Measurements from ENCODE around the gene GSTM4. TPM values are rescaled to one million over a fixed set of nuclear protein-coding genes. Genes with fewer than 3 reads are reported as not detected.

The GSTM4 gene
- total RNA-seq, 2 experiments from 2014 or later = 17.0 to 18.5 TPM

DNA sequence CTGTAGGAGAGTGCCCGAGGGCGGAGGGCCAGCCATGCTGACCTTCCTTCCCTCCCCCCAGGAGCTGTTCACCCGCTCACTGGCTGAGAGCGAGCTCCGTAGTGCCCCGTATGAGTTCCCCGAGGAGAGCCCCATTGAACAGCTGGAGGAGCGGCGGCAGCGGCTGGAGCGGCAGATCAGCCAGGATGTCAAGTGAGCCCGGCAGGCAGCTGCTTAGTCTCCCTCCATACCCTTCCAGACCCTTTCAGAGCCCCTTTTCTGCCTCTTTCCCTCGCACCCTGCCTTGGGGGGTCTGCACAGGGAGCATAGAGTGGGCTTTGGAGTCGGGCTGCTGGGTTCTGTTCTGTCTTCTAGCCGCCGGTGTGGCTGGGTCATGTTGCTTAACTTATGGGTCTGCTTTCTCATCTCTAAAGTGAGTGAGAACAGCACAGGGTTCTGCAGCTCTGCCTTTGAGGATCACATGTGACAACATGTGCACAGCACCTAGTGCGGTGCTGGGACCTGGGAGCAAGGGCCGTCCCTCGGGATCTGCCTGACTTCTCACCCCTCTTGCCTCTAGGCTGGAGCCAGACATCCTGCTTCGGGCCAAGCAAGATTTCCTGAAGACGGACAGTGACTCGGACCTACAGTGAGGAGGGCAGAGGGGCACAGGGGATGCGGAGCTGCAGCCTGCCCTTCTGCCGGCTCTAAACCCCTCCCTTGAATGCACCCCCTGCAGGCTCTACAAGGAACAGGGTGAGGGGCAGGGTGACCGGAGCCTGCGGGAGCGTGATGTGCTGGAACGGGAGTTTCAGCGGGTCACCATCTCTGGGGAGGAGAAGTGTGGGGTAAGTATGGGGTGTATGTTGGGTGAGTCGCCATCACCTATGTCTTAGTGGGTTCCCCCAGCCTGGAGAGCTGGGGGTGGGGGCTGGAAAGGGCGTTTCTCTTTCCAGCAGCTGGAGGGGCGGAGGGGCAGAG, 30.0 kb upstream of the GSTM4 start:
- H3K36me3 Mint-ChIP-seq (ENCODE audit: low read depth) = peaks cover 43% of the 10 kb centered on the region
- POLR2A ChIA-PET = interaction anchor here (0.6 to 1.6 kb wide), 3 partner anchors 78 to 450 kb away, joined by 3 to 5 read pairs (median 4); partner anchors contain the start of gene GNAI3
- H3K4me3 Mint-ChIP-seq = no peak overlapping the region

DNA sequence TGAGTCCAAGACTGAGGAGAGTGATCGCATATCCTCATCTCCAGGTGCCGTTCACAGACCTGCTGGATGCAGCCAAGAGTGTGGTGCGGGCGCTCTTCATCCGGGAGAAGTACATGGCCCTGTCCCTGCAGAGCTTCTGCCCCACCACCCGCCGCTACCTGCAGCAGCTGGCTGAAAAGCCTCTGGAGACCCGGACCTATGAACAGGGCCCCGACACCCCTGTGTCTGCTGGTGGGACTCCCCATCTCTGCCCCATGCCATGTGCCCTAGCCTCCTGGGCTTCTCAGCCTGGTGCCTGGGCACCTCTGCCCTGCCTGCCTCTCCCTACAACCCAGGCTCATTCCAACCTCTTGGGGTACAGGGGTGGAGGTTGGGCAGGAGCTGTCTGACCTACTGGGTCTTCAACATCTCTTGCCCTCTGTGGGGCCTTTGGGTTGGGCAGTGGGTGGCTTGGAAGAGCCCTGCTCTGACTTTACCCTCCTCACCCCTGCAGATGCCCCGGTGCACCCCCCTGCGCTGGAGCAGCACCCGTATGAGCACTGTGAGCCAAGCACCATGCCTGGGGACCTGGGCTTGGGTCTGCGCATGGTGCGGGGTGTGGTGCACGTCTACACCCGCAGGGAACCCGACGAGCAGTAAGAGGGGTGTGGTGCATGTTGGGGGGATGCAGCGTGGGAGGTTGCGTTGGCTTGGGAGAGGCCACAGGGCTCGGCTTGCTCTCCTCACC, 29.1 kb upstream of the GSTM4 start:
- POLR2A ChIA-PET = interaction anchor here (1.6 kb wide), 1 partner anchor 81 kb away, joined by 4 read pairs; no protein-coding TSS in a partner anchor
- no peak overlapping the region for H3K27ac Mint-ChIP-seq

More for the DNA sequence above, 30.0 kb upstream of the GSTM4 start:
- CTCF ChIA-PET = interaction anchor here (0.6 to 11.1 kb wide), 5 partner anchors 13 to 150 kb away, joined by 3 to 129 read pairs (median 4); no protein-coding TSS in a partner anchor
- H3K4me1 Mint-ChIP-seq (ENCODE audit: low read depth) = peaks cover 44% of the 10 kb centered on the region
- no peak for ATAC-seq
- H3K27ac Mint-ChIP-seq = peak overlapping the region; percentile 62
- DNase-seq = peak; percentile 16
- no peaks in the 10 kb centered on the region for H3K27me3 Mint-ChIP-seq (ENCODE audit: low read depth)
- no peaks in the 10 kb centered on the region for H3K9me3 Mint-ChIP-seq (ENCODE audit: insufficient read depth)

DNA sequence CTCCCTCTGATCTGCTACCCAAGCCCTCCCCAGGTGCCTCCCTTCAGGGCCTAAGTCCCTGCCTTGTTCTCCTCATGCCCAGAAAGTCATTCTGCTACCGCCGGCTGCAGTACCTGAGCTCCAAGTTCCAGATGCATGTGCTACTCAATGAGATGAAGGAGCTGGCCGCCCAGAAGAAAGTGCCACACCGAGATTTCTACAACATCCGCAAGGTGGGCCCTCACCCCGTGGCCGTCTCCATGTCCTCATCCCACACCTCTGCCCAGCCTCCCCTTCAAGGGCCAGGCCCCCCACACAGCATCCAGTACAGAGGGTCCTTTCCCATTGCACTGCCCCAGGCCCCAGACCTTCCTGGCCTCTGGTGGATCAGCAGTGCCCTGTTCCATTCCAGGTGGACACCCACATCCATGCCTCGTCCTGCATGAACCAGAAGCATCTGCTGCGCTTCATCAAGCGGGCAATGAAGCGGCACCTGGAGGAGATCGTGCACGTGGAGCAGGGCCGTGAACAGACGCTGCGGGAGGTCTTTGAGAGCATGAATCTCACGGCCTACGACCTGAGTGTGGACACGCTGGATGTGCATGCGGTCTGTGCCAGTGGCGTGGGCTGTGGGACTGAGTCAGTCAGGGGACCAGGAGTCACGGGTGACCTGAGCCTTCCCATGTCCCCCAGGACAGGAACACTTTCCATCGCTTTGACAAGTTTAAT, 28.1 kb upstream of the GSTM4 start:
- ATAC-seq (no peak), DNase-seq (no peak)
- H3K36me3 Mint-ChIP-seq (ENCODE audit: low read depth) = peaks cover 48% of the 10 kb centered on the region
- ChIA-PET POLR2A (interaction anchor here (0.7 to 3.9 kb wide), 3 partner anchors 79 to 357 kb away, joined by 3 to 22 read pairs (median 4); partner anchors contain the start of genes AHCYL1 and GNAI3), CTCF (interaction anchor here (1.8 to 11.1 kb wide), 3 partner anchors 11 to 86 kb away, joined by 7 to 129 read pairs (median 9); no protein-coding TSS in a partner anchor)
- H3K4me3 Mint-ChIP-seq = no peak overlapping the region
- H3K9me3 Mint-ChIP-seq (ENCODE audit: insufficient read depth) = no peaks in the 10 kb centered on the region
- H3K27ac Mint-ChIP-seq = peak overlapping the region; percentile 13
- H3K4me1 Mint-ChIP-seq (ENCODE audit: low read depth) = peaks cover 31% of the 10 kb centered on the region
- no peaks in the 10 kb centered on the region for H3K27me3 Mint-ChIP-seq (ENCODE audit: low read depth)

More for the DNA sequence above, 29.1 kb upstream of the GSTM4 start:
- CTCF ChIA-PET = interaction anchor here (1.4 to 11.1 kb wide), 4 partner anchors 12 to 94 kb away, joined by 4 to 129 read pairs (median 18); no protein-coding TSS in a partner anchor
- peaks cover 50% of the 10 kb centered on the region for H3K36me3 Mint-ChIP-seq (ENCODE audit: low read depth)
- H3K4me1 Mint-ChIP-seq (ENCODE audit: low read depth) = peaks cover 41% of the 10 kb centered on the region
- ATAC-seq (no peak), DNase-seq (peak; percentile 17)
- no peaks in the 10 kb centered on the region for H3K27me3 Mint-ChIP-seq (ENCODE audit: low read depth)
- H3K9me3 Mint-ChIP-seq (ENCODE audit: insufficient read depth) = no peaks in the 10 kb centered on the region
- H3K4me3 Mint-ChIP-seq = no peak overlapping the region

DNA sequence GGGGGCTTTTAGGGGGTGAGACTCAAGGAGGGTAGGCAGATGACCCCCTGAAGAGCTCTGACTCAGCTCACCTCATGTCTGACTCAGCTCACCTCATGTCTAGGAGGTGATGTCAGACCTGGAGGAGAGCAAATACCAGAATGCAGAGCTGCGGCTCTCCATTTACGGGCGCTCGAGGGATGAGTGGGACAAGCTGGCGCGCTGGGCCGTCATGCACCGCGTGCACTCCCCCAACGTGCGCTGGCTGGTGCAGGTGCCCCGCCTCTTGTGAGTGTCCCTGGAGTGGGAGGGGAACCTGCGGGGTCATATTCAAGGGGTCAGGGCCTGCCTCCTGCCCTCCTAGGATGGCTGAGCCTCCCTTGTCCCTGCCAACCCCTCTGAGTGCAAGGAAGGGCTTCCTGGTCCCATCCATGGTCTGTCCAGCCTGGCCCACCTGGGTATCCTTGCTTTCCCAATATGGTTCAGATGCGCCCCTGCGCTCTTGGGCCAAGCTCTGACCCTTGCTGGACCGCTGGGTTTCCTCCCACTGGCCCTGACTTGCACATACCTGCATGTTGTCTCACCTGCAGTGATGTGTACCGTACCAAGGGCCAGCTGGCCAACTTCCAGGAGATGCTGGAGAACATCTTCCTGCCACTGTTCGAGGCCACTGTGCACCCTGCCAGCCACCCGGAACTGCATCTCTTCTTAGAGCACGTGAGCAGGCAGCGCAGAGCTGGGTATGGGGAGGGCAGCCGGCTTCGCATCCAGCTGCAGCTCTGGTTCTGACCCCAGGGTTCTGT, 27.2 kb upstream of the GSTM4 start:
- POLR2A ChIA-PET = interaction anchor here (0.6 to 3.9 kb wide), 2 partner anchors 8 to 80 kb away, joined by 3 to 22 read pairs; partner anchors contain the start of gene GNAI3
- no peak for ATAC-seq

DNA sequence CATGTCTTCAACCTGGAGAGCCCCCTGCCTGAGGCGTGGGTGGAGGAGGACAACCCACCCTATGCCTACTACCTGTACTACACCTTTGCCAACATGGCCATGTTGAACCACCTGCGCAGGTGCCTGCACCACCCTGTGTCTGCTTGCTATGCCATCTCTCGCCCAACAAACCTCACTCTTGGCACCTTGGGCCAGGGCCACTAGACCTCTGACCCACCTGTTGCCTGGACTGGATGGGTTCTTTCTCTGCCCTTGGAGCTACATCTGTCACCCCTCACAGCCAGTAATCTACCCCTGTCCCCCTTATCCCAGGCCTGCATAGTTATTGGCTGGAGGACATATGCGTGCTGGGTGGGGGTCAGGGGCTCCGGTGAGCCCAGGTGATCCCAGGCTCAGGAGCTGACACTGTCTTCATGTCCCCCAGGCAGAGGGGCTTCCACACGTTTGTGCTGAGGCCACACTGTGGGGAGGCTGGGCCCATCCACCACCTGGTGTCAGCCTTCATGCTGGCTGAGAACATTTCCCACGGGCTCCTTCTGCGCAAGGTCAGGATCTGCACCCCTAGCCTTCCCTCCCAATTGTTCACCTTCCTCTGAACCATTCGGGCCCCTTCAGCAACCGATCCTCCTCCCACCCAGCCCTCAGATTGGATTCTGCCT, 26.4 kb upstream of the GSTM4 start:
- POLR2A ChIA-PET = interaction anchor here (0.6 to 3.9 kb wide), 2 partner anchors 9 to 81 kb away, joined by 3 to 22 read pairs; partner anchors contain the start of gene GNAI3
- CTCF ChIA-PET = interaction anchor here (0.7 to 11.1 kb wide), 13 partner anchors 9 to 355 kb away, joined by 3 to 129 read pairs (median 7); partner anchors contain the start of genes AHCYL1, AMPD2, GNAI3 and GNAT2
- H3K27me3 Mint-ChIP-seq (ENCODE audit: low read depth) = no peaks in the 10 kb centered on the region
- ATAC-seq = no peak
- DNase-seq = no peak
- H3K4me1 Mint-ChIP-seq (ENCODE audit: low read depth) = peaks cover 18% of the 10 kb centered on the region
- no peak overlapping the region for H3K4me3 Mint-ChIP-seq
- no peaks in the 10 kb centered on the region for H3K9me3 Mint-ChIP-seq (ENCODE audit: insufficient read depth)
- H3K27ac Mint-ChIP-seq = no peak overlapping the region
- H3K36me3 Mint-ChIP-seq (ENCODE audit: low read depth) = peaks cover 47% of the 10 kb centered on the region

More for the DNA sequence above, 27.2 kb upstream of the GSTM4 start:
- Mint-ChIP-seq H3K27me3 (ENCODE audit: low read depth) (no peaks in the 10 kb centered on the region), H3K4me3 (no peak overlapping the region), H3K9me3 (ENCODE audit: insufficient read depth) (no peaks in the 10 kb centered on the region), H3K4me1 (ENCODE audit: low read depth) (peaks cover 23% of the 10 kb centered on the region), H3K27ac (no peak overlapping the region), H3K36me3 (ENCODE audit: low read depth) (peaks cover 47% of the 10 kb centered on the region)
- CTCF ChIA-PET = interaction anchor here (1.8 to 11.1 kb wide), 7 partner anchors 10 to 90 kb away, joined by 5 to 129 read pairs (median 9); partner anchors contain the start of gene GNAI3
- no peak for DNase-seq

DNA sequence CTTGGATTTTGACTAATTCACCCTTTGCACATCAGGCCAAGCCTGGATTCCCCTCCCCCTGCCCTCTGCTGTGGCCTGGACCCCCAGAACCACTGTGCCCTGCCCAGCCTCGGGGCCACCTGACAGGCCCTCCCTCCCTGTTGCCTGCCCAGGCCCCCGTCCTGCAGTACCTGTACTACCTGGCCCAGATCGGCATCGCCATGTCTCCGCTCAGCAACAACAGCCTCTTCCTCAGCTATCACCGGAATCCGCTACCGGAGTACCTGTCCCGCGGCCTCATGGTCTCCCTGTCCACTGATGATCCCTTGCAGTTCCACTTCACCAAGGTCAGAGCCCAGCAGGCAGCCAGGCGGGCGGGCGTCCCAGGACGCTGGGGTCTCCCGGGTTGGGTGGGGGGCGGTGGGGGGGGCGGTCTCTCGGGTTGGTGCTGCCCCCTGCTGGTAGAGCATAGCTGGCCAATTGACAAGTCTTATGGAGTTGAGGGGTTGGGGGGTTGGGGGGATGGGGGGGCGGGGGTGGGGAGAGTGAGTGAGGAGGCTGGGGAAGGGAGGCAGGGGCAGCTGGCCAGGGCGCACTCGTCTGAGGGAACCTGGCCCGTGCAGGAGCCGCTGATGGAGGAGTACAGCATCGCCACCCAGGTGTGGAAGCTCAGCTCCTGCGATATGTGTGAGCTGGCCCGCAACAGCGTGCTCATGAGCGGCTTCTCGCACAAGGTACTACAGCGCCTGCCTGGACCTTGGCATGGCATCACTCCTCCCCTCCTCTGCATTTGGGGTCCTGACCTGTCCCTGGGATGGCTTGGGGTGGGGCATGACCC, 25.6 kb upstream of the GSTM4 start:
- Mint-ChIP-seq H3K27me3 (ENCODE audit: low read depth) (no peaks in the 10 kb centered on the region), H3K36me3 (ENCODE audit: low read depth) (peaks cover 45% of the 10 kb centered on the region), H3K27ac (no peak overlapping the region), H3K9me3 (ENCODE audit: insufficient read depth) (no peaks in the 10 kb centered on the region), H3K4me1 (ENCODE audit: low read depth) (peaks cover 20% of the 10 kb centered on the region), H3K4me3 (no peak overlapping the region)
- ChIA-PET POLR2A (interaction anchor here (3.9 kb wide), 1 partner anchor 82 kb away, joined by 22 read pairs; the partner anchor contains the start of gene GNAI3), CTCF (interaction anchor here (0.7 to 11.1 kb wide), 22 partner anchors 9 to 354 kb away, joined by 3 to 129 read pairs (median 4); partner anchors contain the start of genes AHCYL1, AMPD2, GNAI3 and GNAT2)
- no peak for ATAC-seq
- DNase-seq = no peak

DNA sequence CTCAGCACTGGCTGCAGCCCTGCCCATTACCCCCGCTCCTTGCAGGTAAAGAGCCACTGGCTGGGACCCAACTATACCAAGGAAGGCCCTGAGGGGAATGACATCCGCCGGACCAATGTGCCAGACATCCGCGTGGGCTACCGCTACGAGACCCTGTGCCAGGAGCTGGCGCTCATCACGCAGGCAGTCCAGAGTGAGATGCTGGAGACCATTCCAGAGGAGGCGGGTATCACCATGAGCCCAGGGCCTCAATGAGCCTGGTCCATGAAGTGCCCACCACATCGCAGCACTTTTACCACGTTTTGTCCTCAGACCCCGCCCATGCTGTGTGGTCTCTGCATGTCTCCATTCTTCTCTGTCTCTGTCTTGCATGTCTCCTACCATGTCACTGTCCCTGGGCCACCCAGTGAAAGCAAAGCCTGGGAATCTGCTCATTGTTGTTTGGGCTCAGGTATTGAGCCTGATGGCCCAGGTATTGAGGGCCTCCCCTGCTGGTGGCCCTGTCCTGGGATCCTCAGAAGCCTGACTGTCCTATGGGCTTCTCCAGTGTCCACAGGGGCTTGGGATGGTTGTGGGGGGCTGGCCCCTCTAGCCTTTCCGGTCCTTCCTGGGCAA, 24.9 kb upstream of the GSTM4 start:
- ChIA-PET CTCF (interaction anchor here (0.7 to 11.1 kb wide), 18 partner anchors 8 to 354 kb away, joined by 3 to 129 read pairs (median 4); partner anchors contain the start of genes AHCYL1, AMPD2, GNAI3 and GNAT2), POLR2A (interaction anchor here (3.9 kb wide), 1 partner anchor 82 kb away, joined by 22 read pairs; the partner anchor contains the start of gene GNAI3)
- no peak for ATAC-seq
- peaks cover 19% of the 10 kb centered on the region for H3K4me1 Mint-ChIP-seq (ENCODE audit: low read depth)
- peak; percentile 17 for DNase-seq
- peaks cover 42% of the 10 kb centered on the region for H3K36me3 Mint-ChIP-seq (ENCODE audit: low read depth)
- no peak overlapping the region for H3K27ac Mint-ChIP-seq
- H3K27me3 Mint-ChIP-seq (ENCODE audit: low read depth) = no peaks in the 10 kb centered on the region
- H3K9me3 Mint-ChIP-seq (ENCODE audit: insufficient read depth) = no peaks in the 10 kb centered on the region
- H3K4me3 Mint-ChIP-seq = no peak overlapping the region

DNA sequence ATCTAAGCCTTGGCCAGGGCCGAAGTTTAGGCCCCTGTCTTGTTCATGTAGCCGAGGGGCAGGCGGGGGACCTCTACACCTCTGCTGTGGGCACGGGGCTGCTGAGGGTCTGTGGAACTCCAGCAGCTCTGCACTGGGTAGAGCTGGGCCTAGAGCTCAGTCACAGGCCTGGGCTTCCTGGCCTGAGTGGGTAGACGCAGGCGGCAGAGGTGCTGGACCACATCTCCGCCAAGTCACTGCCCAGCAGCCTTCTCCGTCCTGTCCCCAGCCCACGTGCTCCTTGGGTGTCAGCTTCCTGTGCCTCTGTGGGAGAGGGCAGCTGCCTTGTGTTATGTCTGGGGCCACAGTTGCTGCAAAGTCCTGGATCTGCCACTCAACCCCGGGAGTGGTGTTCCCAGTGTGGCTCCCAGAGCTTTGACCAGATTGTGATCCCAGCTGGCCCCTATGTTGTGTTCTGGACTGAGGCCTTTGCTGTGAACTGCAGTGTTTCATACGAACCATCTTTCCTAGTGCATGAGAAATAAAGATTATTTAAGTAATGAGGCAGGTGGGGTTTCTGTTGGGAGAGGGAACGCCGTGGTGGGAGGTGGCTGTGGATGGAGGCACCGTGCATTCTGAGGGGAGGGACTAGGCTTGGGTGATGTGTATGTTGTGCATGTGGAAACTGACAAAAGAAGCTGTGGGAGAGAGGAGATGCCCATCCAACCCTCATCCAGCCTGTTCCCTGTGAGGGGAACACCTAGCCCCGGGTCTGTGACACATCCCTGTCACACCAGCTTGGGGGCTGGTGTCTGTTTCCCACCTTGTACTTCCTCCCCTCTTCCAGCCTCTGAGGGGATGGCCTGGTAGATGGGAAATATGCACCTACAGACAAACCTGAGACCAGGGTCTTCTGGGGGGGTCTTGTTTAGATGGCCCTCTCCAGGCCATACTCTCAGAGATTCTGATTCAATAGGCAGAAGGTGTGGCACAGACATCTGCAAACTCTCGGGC, 24.1 kb upstream of the GSTM4 start:
- ChIA-PET POLR2A (interaction anchor here (3.9 kb wide), 1 partner anchor 83 kb away, joined by 22 read pairs; the partner anchor contains the start of gene GNAI3), CTCF (interaction anchor here (0.9 to 11.1 kb wide), 10 partner anchors 7 to 172 kb away, joined by 3 to 129 read pairs (median 6); partner anchors contain the start of genes GNAI3 and GSTM4)
- peaks cover 40% of the 10 kb centered on the region for H3K36me3 Mint-ChIP-seq (ENCODE audit: low read depth)
- peaks cover 20% of the 10 kb centered on the region for H3K4me1 Mint-ChIP-seq (ENCODE audit: low read depth)
- H3K9me3 Mint-ChIP-seq (ENCODE audit: insufficient read depth) = no peaks in the 10 kb centered on the region
- H3K27me3 Mint-ChIP-seq (ENCODE audit: low read depth) = no peaks in the 10 kb centered on the region
- no peak for ATAC-seq
- H3K4me3 Mint-ChIP-seq = no peak overlapping the region
- peak; percentile 17 for DNase-seq
- peak overlapping the region; percentile 4 for H3K27ac Mint-ChIP-seq

Measured in activated CD8-positive, alpha-beta T cell treated with anti-CD3 and anti-CD28 coated beads, Interleukin-2, amount 10 ng/mL, durations not matched to agents 7 days and 5 days (primary cell).